HepG2 (cell line): ENCODE data around the gene RPS5. TPM values are rescaled to one million over a fixed set of nuclear protein-coding genes. Genes with fewer than 3 reads are reported as not detected.

Experiments
- AGO2 ChIP-seq: fragments of 200-400 bp; formaldehyde crosslinking; optimal IDR thresholded peaks from 2 replicates; pipeline ENCODE3; 2017; ENCODE audit warnings: mild to moderate bottlenecking, low read depth, low read length, moderate library complexity
- ARHGAP35 ChIP-seq: sonication (generic); formaldehyde crosslinking; IDR thresholded peaks from 2 replicates; pipeline ENCODE4 v1.9.0; 2022; ENCODE audit warnings: mild to moderate bottlenecking, inconsistent platforms, moderate library complexity, missing genetic modification reagents, borderline replicate concordance
- ARNT2 ChIP-seq: sonication (generic); formaldehyde crosslinking; IDR thresholded peaks from 2 replicates; pipeline ENCODE4 v1.8.0; 2022; ENCODE audit warnings: mild to moderate bottlenecking, low read depth, missing genetic modification reagents, moderate library complexity
- FOXJ3 ChIP-seq: sonication (generic); formaldehyde crosslinking; IDR thresholded peaks from 2 replicates; pipeline ENCODE4 v1.4.0; 2020; ENCODE audit warnings: missing genetic modification reagents, mild to moderate bottlenecking, borderline replicate concordance
- FUBP1 ChIP-seq: sonication (generic); formaldehyde crosslinking; IDR thresholded peaks from 2 replicates; pipeline ENCODE4 v1.5.1; 2020; ENCODE audit warnings: missing genetic modification reagents, mild to moderate bottlenecking, borderline replicate concordance
- HNRNPUL1 ChIP-seq: fragments of 200-400 bp; formaldehyde crosslinking; IDR thresholded peaks from 2 replicates; pipeline ENCODE4 v1.6.1; 2017; ENCODE audit warnings: low read depth, mild to moderate bottlenecking, low read length, moderate library complexity
- MED1 ChIP-seq: sonication (generic); formaldehyde crosslinking; IDR thresholded peaks from 2 replicates; pipeline ENCODE4 v1.4.0; 2020; ENCODE audit warnings: missing genetic modification reagents
- ONECUT2 ChIP-seq: sonication (generic); formaldehyde crosslinking; IDR thresholded peaks from 2 replicates; pipeline ENCODE4 v1.4.0; 2020; ENCODE audit warnings: missing genetic modification reagents
- RBAK ChIP-seq: sonication (generic); formaldehyde crosslinking; IDR thresholded peaks from 2 replicates; pipeline ENCODE4 v1.5.1; 2020; ENCODE audit warnings: mild to moderate bottlenecking, missing genetic modification reagents
- SALL2 ChIP-seq: sonication (generic); formaldehyde crosslinking; IDR thresholded peaks from 2 replicates; pipeline ENCODE4 v1.8.1; 2023; ENCODE audit warnings: mild to moderate bottlenecking, missing genetic modification reagents, inconsistent platforms
- SMAD9 ChIP-seq: sonication (generic); formaldehyde crosslinking; IDR thresholded peaks from 2 replicates; pipeline ENCODE4 v1.5.1; 2020; ENCODE audit warnings: mild to moderate bottlenecking, missing genetic modification reagents
- SNAI1 ChIP-seq: sonication (generic); formaldehyde crosslinking; IDR thresholded peaks from 2 replicates; pipeline ENCODE4 v1.5.0; 2020; ENCODE audit warnings: mild to moderate bottlenecking, missing genetic modification reagents, borderline replicate concordance
- SOX6 ChIP-seq, 2 experiments: fragments of 450-650 bp in 1 of 2; sonication (generic) in 1 of 2; formaldehyde crosslinking in 1 of 2; IDR thresholded peaks; 2 replicates each; pipeline versions ENCODE4 v1.4.0 to v1.6.1; 2017 to 2020; ENCODE audit warnings: antibody characterized with exemption in 1 of 2, mild to moderate bottlenecking in 1 of 2, missing genetic modification reagents in 1 of 2
- U2AF1 ChIP-seq: fragments of 200-400 bp; formaldehyde crosslinking; optimal IDR thresholded peaks from 2 replicates; pipeline ENCODE3; 2017; ENCODE audit warnings: mild to moderate bottlenecking, low read depth, low read length
- XBP1 ChIP-seq: sonication (generic); formaldehyde crosslinking; IDR thresholded peaks from 2 replicates; pipeline ENCODE4 v1.5.0; 2020; ENCODE audit warnings: missing genetic modification reagents
- ZBTB1 ChIP-seq: sonication (generic); formaldehyde crosslinking; IDR thresholded peaks from 2 replicates; pipeline ENCODE4 v1.4.0; 2020; ENCODE audit warnings: missing genetic modification reagents, borderline replicate concordance
- ZNF24 ChIP-seq: fragments of 450-650 bp; IDR thresholded peaks from 2 replicates; pipeline ENCODE4 v1.6.1; 2017; ENCODE audit warnings: antibody characterized with exemption, mild to moderate bottlenecking
- ZNF33A ChIP-seq: sonication (generic); formaldehyde crosslinking; IDR thresholded peaks from 2 replicates; pipeline ENCODE4 v1.5.1; 2020; ENCODE audit warnings: missing genetic modification reagents, mild to moderate bottlenecking, moderate library complexity, borderline replicate concordance
- ZNF484 ChIP-seq: sonication (generic); formaldehyde crosslinking; IDR thresholded peaks from 2 replicates; pipeline ENCODE4 v1.5.1; 2020; ENCODE audit warnings: mild to moderate bottlenecking, low read depth, missing genetic modification reagents, borderline replicate concordance
- ZNF543 ChIP-seq: sonication (generic); formaldehyde crosslinking; IDR thresholded peaks from 2 replicates; pipeline ENCODE4 v1.4.0; 2020; ENCODE audit warnings: mild to moderate bottlenecking, missing genetic modification reagents
- ZNF547 ChIP-seq: sonication (generic); formaldehyde crosslinking; IDR thresholded peaks from 2 replicates; pipeline ENCODE4 v1.5.1; 2020; ENCODE audit warnings: mild to moderate bottlenecking, missing genetic modification reagents
- ZNF615 ChIP-seq: sonication (generic); formaldehyde crosslinking; IDR thresholded peaks from 2 replicates; pipeline ENCODE4 v1.5.0; 2020; ENCODE audit warnings: mild to moderate bottlenecking, missing genetic modification reagents, borderline replicate concordance
- ZNF839 ChIP-seq: sonication (generic); formaldehyde crosslinking; IDR thresholded peaks from 2 replicates; pipeline ENCODE4 v1.4.0; 2020; ENCODE audit warnings: missing genetic modification reagents, mild to moderate bottlenecking, borderline replicate concordance
- polyA plus RNA-seq, 8 experiments: library from polyadenylated mRNA; depleted of rRNA in 3 of 8; stranded (reverse) in 7 of 8; unstranded in 1 of 8; fragments of >200 nt; fragmentation: Illumina TruSeq in 4 of 8; extraction: Trizol in 4 of 8; gene quantifications; 2 replicates each; pipeline versions ENCODE4 v1.2.1 to v1.2.3, GENCODE V29; 2011 to 2016; ENCODE audit warnings: low read depth in 4 of 8, missing spikeins in 1 of 8, mixed read lengths in 1 of 8; ENCODE audit not compliant: insufficient read depth in 1 of 8
- total RNA-seq, 5 experiments: library from RNA; depleted of rRNA; stranded (reverse); fragments of >200 nt; fragmentation: Illumina TruSeq; extraction: Trizol; gene quantifications; 2 replicates each; pipeline ENCODE4 v1.2.3, GENCODE V29; 2016; ENCODE audit warnings: low read depth in 1 of 5
- TF ChIP-seq, protein P1 (sequence below): sonication (generic); formaldehyde crosslinking; IDR thresholded peaks from 2 replicates; pipeline ENCODE4 v1.4.0; 2020; ENCODE audit warnings: missing genetic modification reagents
- TF ChIP-seq, protein P2 (sequence below): sonication (generic); formaldehyde crosslinking; IDR thresholded peaks from 2 replicates; pipeline ENCODE4 v1.5.0; 2020; ENCODE audit warnings: missing genetic modification reagents

Gene RPS5
- total and polyA plus RNA-seq, 2 of the 13 experiments (the other 11 are each of a cell fraction or from before 2014, with no cell fraction given), result 1,544 to 4,408 TPM

DNA sequence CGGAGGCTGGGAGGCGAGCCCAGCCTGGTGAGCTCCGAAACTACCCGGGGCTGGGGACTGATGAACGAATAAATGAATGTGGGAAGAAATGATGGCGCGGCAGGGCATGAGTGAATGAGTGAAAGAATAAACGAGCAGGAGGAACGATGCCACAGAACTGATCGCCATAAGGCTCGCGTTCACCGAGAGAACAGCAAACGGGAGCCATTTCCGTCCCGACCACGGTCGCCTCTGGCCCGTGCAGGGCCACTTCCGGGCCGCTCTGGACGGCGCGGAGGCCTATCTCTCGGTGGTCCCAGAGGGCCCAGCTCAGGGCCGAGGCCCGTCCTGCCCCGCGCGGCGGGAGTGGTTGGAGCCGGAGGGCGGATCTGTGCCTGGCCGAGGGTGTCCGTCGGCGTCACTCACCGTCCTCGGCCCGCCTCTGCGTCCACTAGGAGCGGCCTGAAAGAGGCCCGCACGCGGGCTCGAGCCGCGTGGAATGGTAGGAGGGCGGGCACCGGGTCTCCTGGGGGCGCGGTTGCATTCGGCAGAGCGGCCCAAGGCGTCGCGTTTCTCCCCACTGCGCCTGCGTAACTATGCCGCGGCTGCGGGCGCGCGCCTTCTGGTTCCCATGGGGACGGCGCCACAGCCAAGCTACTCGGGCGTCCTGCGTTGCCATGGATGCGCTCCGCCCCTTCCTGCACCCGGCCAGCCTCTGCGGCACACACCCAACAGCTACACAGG, 24.6 kb upstream of the RPS5 start, which contains the start of gene ZNF497 (continued):
- no peak for TF ChIP-seq ZNF484 (CRISPR knock-in tag)
- 0 out of 2 replicates have a peak, but pooled peaks have one; percentile 77 for TF ChIP-seq ZNF33A (CRISPR knock-in tag)
- peak; percentile 63 for TF ChIP-seq AGO2
- TF ChIP-seq, protein P1, sequence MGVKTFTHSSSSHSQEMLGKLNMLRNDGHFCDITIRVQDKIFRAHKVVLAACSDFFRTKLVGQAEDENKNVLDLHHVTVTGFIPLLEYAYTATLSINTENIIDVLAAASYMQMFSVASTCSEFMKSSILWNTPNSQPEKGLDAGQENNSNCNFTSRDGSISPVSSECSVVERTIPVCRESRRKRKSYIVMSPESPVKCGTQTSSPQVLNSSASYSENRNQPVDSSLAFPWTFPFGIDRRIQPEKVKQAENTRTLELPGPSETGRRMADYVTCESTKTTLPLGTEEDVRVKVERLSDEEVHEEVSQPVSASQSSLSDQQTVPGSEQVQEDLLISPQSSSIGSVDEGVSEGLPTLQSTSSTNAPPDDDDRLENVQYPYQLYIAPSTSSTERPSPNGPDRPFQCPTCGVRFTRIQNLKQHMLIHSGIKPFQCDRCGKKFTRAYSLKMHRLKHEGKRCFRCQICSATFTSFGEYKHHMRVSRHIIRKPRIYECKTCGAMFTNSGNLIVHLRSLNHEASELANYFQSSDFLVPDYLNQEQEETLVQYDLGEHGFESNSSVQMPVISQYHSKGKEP, result 0 out of 2 replicates have a peak, but pooled peaks have one; percentile 9
- 0 out of 2 replicates have a peak, but pooled peaks have one; percentile 33 for TF ChIP-seq SALL2 (CRISPR knock-in tag)
- TF ChIP-seq ZNF615 (CRISPR knock-in tag), result 0 out of 2 replicates have a peak, but pooled peaks have one; percentile 38
- no peak for TF ChIP-seq XBP1 (CRISPR knock-in tag)
- TF ChIP-seq ZNF543 (CRISPR knock-in tag), result no peak
- no peak for TF ChIP-seq SMAD9 (CRISPR knock-in tag)
- peak; percentile 52; the same call in 1 of the 2 replicates for TF ChIP-seq RBAK (CRISPR knock-in tag)
- TF ChIP-seq ZBTB1, result no peak
- TF ChIP-seq SNAI1, result no peak
- no peak; the same call in 1 of the 2 replicates for TF ChIP-seq ARHGAP35 (CRISPR knock-in tag)
- no peak for TF ChIP-seq SOX6 (IDR thresholded peaks at IDR 0.05)
- TF ChIP-seq SOX6 (CRISPR knock-in tag; IDR thresholded peaks at IDR 0.05), result peak; percentile 26; the same call in 1 of the 2 replicates
- no peak for TF ChIP-seq HNRNPUL1
- no peak for TF ChIP-seq FUBP1
- no peak for TF ChIP-seq ZNF839 (CRISPR knock-in tag)
- no peak; the same call in none of the 2 replicates for TF ChIP-seq ZNF547 (CRISPR knock-in tag)
- TF ChIP-seq, protein P2, sequence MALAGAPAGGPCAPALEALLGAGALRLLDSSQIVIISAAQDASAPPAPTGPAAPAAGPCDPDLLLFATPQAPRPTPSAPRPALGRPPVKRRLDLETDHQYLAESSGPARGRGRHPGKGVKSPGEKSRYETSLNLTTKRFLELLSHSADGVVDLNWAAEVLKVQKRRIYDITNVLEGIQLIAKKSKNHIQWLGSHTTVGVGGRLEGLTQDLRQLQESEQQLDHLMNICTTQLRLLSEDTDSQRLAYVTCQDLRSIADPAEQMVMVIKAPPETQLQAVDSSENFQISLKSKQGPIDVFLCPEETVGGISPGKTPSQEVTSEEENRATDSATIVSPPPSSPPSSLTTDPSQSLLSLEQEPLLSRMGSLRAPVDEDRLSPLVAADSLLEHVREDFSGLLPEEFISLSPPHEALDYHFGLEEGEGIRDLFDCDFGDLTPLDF (CRISPR knock-in tag), result peak; percentile 93
- peak; percentile 84 for TF ChIP-seq FOXJ3 (CRISPR knock-in tag)
- no peak for TF ChIP-seq ONECUT2
- peak; percentile 69; the same call in 1 of the 2 replicates for TF ChIP-seq MED1 (CRISPR knock-in tag)
- peak; percentile 72; the same call in 1 of the 2 replicates for TF ChIP-seq ARNT2 (CRISPR knock-in tag)
- peak; percentile 26 for TF ChIP-seq U2AF1
- no peak; the same call in 1 of the 2 replicates for TF ChIP-seq ZNF24
